Stimulated activated CD4-positive, alpha-beta T cell treated with anti-CD3 and anti-CD28 coated beads, Interleukin-15, amount 100 ng/mL, for 48 hours (primary cell): ENCODE data around the gene MDH2.
"Not testable (repeated sequence)": the region's sequence is repeated elsewhere in the genome, so short reads cannot be mapped to it uniquely, and the experiment has no call there.

ENCODE experiments used
- DNase-seq, 2 donors: peaks; one replicate each; pipeline ENCODE4 v3.0.0-alpha.2; 2020; ENCODE audit warnings: low read depth in 2 of 2

Gene MDH2

DNA sequence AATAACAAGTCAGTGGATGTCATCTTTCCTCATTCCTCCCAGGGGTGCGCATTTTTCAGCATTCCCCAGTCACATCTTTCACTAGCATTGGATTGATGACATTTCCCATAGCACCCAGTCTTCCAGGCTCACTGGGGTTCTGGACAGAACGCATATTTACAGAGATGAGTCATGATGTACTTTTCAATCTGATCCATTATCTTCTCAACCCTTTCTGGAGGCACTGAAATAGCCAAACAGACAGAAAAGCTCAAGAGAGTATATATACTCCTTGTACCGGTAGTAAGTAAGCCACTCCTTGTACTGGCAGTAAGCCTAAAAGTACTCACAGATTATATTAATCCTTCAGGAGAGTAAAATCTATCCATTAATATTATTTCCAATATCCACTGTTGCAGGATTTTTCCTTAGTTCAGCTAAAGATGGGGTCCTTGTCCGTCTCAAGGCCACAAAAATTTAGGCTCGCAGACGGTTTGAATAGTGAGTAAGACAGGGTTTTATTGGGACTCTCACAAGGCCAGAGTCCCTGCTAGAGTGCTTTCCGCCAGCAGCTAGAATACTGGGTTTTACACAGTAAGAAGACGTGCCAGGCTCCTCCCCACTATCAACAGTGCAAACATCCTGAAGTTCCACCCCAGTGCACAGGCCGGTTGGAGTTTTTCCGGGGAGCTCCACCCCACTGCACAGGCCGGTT, 60.8 kb downstream of the MDH2 start:
- DNase-seq = no peak

DNA sequence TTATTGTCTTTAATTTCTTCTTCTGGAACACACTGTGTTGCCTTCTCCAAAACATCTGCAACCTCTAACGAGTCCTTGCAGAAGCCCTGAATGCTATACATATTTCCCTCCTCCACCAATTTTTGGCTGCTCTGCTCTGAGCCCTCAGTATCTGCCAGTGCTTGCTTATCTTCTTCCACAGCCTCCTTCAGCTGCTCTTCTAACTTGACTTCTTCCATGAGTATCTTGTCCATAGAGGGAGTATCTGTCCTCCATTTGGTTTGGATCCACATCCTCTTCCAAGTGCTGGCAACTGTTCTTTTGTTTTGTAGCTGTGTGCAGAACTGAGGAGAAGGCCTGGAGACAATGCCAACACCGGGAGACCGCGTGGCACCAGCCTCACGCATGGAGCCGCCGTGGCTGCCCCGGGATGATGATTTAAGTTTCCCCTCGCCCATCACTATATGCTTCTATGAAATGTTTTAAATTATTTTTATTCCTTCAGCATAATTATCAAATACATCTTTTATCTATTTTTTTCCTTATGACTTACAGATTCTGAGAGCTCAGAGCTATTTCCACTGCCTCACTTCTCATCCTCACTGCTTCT, 65.2 kb downstream of the MDH2 start:
- not testable (repeated sequence) for DNase-seq

DNA sequence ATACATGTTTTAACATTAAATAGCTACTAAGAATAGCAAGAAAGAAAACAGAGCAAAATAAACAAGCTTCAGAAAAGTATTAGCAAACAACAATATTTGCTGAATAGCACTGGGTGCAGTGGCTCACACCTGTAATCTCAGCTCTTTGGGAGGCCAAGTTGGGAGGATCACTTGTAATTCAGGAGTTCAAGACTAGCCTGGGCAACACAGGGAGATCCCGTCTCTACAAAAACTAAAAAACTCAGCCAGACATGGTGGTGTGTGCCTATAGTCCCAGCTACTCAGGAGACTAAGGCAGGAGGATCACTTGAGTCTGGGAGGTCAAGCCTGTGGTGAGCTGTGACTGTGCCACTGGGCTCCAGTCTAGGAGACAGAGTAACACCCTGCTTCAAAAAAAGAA, 66.8 kb downstream of the MDH2 start:
- DNase-seq = not testable (repeated sequence)
